Loucy (cell line): Measurements from ENCODE around the gene ARRB1.

ENCODE experiments used
- H2AFZ ChIP-seq: fragments of 200-600 bp; sonication (generic); 2 replicates; pipeline ENCODE4 v1.6.0; 2016; ENCODE audit warnings: antibody characterized with exemption, mild to moderate bottlenecking, low read length, moderate library complexity
- H3F3A ChIP-seq: fragments of 200-600 bp; 2 replicates; pipeline ENCODE4 v1.6.0; 2016; ENCODE audit warnings: antibody characterized with exemption, low read depth, mild to moderate bottlenecking
- H3K27me3 ChIP-seq: fragments of 200-600 bp; sonication (generic); 2 replicates; pipeline ENCODE4 v1.6.1; 2014; ENCODE audit warnings: low read length, mild to moderate bottlenecking; ENCODE audit not compliant: insufficient read depth, poor library complexity, severe bottlenecking
- H3K36me3 ChIP-seq: fragments of 200-600 bp; sonication (generic); 2 replicates; pipeline ENCODE4 v1.6.1; 2016; ENCODE audit warnings: low read length; ENCODE audit not compliant: insufficient read depth
- H3K4me1 ChIP-seq: fragments of 200-600 bp; sonication (generic); 2 replicates; pipeline ENCODE4 v1.5.1; 2014; ENCODE audit warnings: low read length, mild to moderate bottlenecking; ENCODE audit not compliant: insufficient read depth, poor library complexity, severe bottlenecking
- H3K4me2 ChIP-seq: fragments of 200-600 bp; sonication (generic); 2 replicates; pipeline ENCODE4 v1.6.0; 2014; ENCODE audit warnings: antibody characterized with exemption, low read length, low read depth, mild to moderate bottlenecking; ENCODE audit not compliant: poor library complexity, severe bottlenecking
- H3K4me3 ChIP-seq: fragments of 200-600 bp; sonication (generic); 2 replicates; pipeline ENCODE4 v1.5.1; 2014; ENCODE audit warnings: low read length, mild to moderate bottlenecking, mixed read lengths; ENCODE audit not compliant: poor library complexity, severe bottlenecking
- H3K79me2 ChIP-seq: fragments of 200-600 bp; sonication (generic); 2 replicates; pipeline ENCODE4 v1.6.1; 2014; ENCODE audit warnings: low read length; ENCODE audit not compliant: insufficient read depth
- H3K9ac ChIP-seq: fragments of 200-600 bp; sonication (generic); 2 replicates; pipeline ENCODE4 v1.6.0; 2014; ENCODE audit warnings: mild to moderate bottlenecking, low read depth, low read length, moderate library complexity; ENCODE audit not compliant: poor library complexity, severe bottlenecking
- H3K9me2 ChIP-seq: fragments of 200-600 bp; sonication (generic); replicated peaks from 2 replicates; pipeline ENCODE4 v1.6.1; 2016; ENCODE audit warnings: low read depth, low read length, mixed read lengths
- H3K9me3 ChIP-seq: fragments of 200-600 bp; sonication (generic); 2 replicates; pipeline ENCODE4 v1.6.1; 2014; ENCODE audit warnings: mild to moderate bottlenecking, antibody characterized with exemption, low read length, low read depth; ENCODE audit not compliant: insufficient read depth
- H4K20me1 ChIP-seq: fragments of 200-600 bp; sonication (generic); 2 replicates; pipeline ENCODE4 v1.6.0; 2014; ENCODE audit warnings: antibody characterized with exemption, low read length, mild to moderate bottlenecking; ENCODE audit not compliant: insufficient read depth, poor library complexity, severe bottlenecking
- CTCF ChIP-seq: fragments of 200-600 bp; sonication (generic); conservative IDR thresholded peaks from 2 replicates; pipeline ENCODE4 v1.5.1; 2014; ENCODE audit warnings: mild to moderate bottlenecking, antibody characterized with exemption, low read length
- EZH2phosphoT487 ChIP-seq: fragments of 200-600 bp; IDR thresholded peaks from 2 replicates; pipeline ENCODE4 v1.6.1; 2018; ENCODE audit warnings: antibody characterized with exemption, mild to moderate bottlenecking, moderate library complexity, borderline replicate concordance

Gene ARRB1

GRCh38 chr11:75262961-75263852, 88.3 kb downstream of the ARRB1 start:
- H2AFZ ChIP-seq = no peak overlapping the region
- H3K9me2 ChIP-seq = no peaks in the 10 kb centered on the region
- H3K9me3 ChIP-seq = no peaks in the 10 kb centered on the region
- peaks cover 13% of the 10 kb centered on the region; the same call in 1 of the 2 replicates for H3K36me3 ChIP-seq
- no peaks in the 10 kb centered on the region for H4K20me1 ChIP-seq
- peaks cover 5% of the 10 kb centered on the region for H3K4me1 ChIP-seq
- TF ChIP-seq CTCF (no peak), EZH2phosphoT487 (no peak)
- H3K9ac ChIP-seq = no peak overlapping the region
- no peaks in the 10 kb centered on the region for H3K27me3 ChIP-seq
- no peaks in the 10 kb centered on the region for H3F3A ChIP-seq
- no peak overlapping the region for H3K4me3 ChIP-seq
- no peak overlapping the region for H3K4me2 ChIP-seq
- no peaks in the 10 kb centered on the region for H3K79me2 ChIP-seq

DNA sequence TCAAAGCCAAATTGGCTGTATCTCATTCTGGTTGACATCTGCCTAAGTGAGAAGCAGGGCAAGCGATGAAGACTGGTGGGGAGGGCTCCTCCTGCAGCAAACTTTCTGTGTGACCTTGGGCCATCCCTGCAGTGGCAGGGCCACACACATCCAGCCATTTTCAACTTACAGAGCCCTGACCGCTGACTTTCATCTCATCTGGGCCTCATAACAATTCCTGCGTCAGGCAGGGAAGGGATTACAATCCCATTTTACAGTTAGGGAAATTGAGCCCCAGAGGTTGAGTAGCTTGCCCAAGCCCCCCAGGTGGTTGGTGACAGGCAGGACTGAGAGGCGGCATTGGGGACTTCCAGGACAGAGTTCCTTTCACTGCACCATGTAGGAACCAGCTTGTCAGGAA, 89.0 kb downstream of the ARRB1 start:
- H3K9me2 ChIP-seq = no peaks in the 10 kb centered on the region
- no peaks in the 10 kb centered on the region for H3F3A ChIP-seq
- H3K36me3 ChIP-seq = peaks cover 13% of the 10 kb centered on the region; the same call in 1 of the 2 replicates
- no peaks in the 10 kb centered on the region for H3K9me3 ChIP-seq
- no peaks in the 10 kb centered on the region for H3K79me2 ChIP-seq
- peaks cover 5% of the 10 kb centered on the region for H3K4me1 ChIP-seq
- no peak overlapping the region for H3K9ac ChIP-seq
- H3K4me2 ChIP-seq = no peak overlapping the region
- no peaks in the 10 kb centered on the region for H3K27me3 ChIP-seq
- H3K4me3 ChIP-seq = no peak overlapping the region
- H4K20me1 ChIP-seq = no peaks in the 10 kb centered on the region
- H2AFZ ChIP-seq = no peak overlapping the region
- no peak for TF ChIP-seq CTCF
- no peak for TF ChIP-seq EZH2phosphoT487

DNA sequence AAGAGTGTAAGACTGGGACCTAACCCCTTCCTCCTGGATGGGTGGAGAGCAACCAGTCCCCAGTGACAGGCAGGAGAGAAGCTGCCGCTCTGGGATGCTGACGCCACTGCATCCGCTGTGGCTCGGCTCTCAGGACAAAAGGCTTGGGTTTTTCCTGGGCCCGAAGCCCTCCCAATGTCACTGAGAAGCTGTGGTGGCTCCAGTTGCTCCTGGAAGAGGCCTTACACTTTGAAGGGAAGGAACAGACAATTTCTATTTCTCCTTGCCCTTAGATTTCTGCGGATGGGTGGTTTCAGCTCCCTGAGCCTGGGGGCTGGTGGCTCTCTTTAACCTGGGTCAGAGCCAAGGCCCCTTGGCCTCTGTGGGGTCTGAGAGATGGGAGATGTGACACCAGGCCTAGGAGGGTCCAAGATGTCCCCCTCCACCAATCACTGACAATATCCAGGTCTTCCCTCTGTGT, 89.5 kb downstream of the ARRB1 start:
- H4K20me1 ChIP-seq = no peaks in the 10 kb centered on the region
- no peak overlapping the region for H3K4me2 ChIP-seq

More for the DNA sequence above, 89.5 kb downstream of the ARRB1 start:
- no peak overlapping the region for H3K9ac ChIP-seq
- H3K4me3 ChIP-seq = no peak overlapping the region
- TF ChIP-seq CTCF = no peak
- no peak for TF ChIP-seq EZH2phosphoT487
- H3K27me3 ChIP-seq = no peaks in the 10 kb centered on the region
- H3K4me1 ChIP-seq = peaks cover 5% of the 10 kb centered on the region
- no peaks in the 10 kb centered on the region for H3K9me2 ChIP-seq
- no peaks in the 10 kb centered on the region for H3K9me3 ChIP-seq
- no peaks in the 10 kb centered on the region for H3F3A ChIP-seq
- no peaks in the 10 kb centered on the region for H3K79me2 ChIP-seq
- no peak overlapping the region for H2AFZ ChIP-seq
- H3K36me3 ChIP-seq = peaks cover 13% of the 10 kb centered on the region; the same call in 1 of the 2 replicates
